H9 (cell line): ENCODE results near the gene RNF212. TPM values are rescaled to one million over a fixed set of nuclear protein-coding genes. Genes with fewer than 3 reads are reported as not detected.

Source experiments
- DNase-seq: peaks from one replicate; pipeline ENCODE4 v3.0.0-alpha.2; 2017
- H2AFZ ChIP-seq: one replicate; pipeline ENCODE4 v1.6.1; 2013; ENCODE audit warnings: mild to moderate bottlenecking, low read length, control low read depth, moderate library complexity
- H2AK5ac ChIP-seq: 2 replicates; pipeline ENCODE4 v1.6.1; 2013; ENCODE audit warnings: low read length, control low read depth, mixed read lengths; ENCODE audit not compliant: insufficient read length
- H2BK120ac ChIP-seq: one replicate; pipeline ENCODE4 v1.6.1; 2013; ENCODE audit warnings: low read depth, mild to moderate bottlenecking, low read length, control low read depth, inconsistent platforms; ENCODE audit not compliant: poor library complexity, severe bottlenecking
- H2BK12ac ChIP-seq: 2 replicates; pipeline ENCODE4 v1.6.1; 2013; ENCODE audit warnings: low read length, control low read depth, mixed read lengths, low read depth; ENCODE audit not compliant: insufficient read length
- H2BK15ac ChIP-seq: 2 replicates; pipeline ENCODE4 v1.6.1; 2013; ENCODE audit warnings: low read depth, low read length, control low read depth
- H2BK20ac ChIP-seq: one replicate; pipeline ENCODE4 v1.6.1; 2013; ENCODE audit warnings: low read depth, mild to moderate bottlenecking, low read length, control low read depth, inconsistent platforms; ENCODE audit not compliant: poor library complexity, severe bottlenecking
- H2BK5ac ChIP-seq: 2 replicates; pipeline ENCODE4 v1.6.1; 2013; ENCODE audit warnings: low read length, control low read depth, mixed read lengths; ENCODE audit not compliant: insufficient read length
- H3K14ac ChIP-seq: 2 replicates; pipeline ENCODE4 v1.6.1; 2013; ENCODE audit warnings: low read length, control low read depth; ENCODE audit not compliant: insufficient read depth
- H3K18ac ChIP-seq: 2 replicates; pipeline ENCODE4 v1.6.1; 2013; ENCODE audit warnings: low read depth, mild to moderate bottlenecking, mixed read lengths, low read length, control low read depth; ENCODE audit not compliant: insufficient read length
- H3K23ac ChIP-seq: 2 replicates; pipeline ENCODE4 v1.6.1; 2013; ENCODE audit warnings: low read length, control low read depth, mixed read lengths, low read depth; ENCODE audit not compliant: insufficient read length
- H3K23me2 ChIP-seq: 2 replicates; pipeline ENCODE4 v1.6.1; 2013; ENCODE audit warnings: low read depth, mild to moderate bottlenecking, mixed read lengths, low read length, control low read depth; ENCODE audit not compliant: insufficient read length, poor library complexity, severe bottlenecking
- H3K27ac ChIP-seq: 2 replicates; pipeline ENCODE4 v1.5.1; 2013; ENCODE audit warnings: low read length, control low read depth, mixed read lengths, low read depth; ENCODE audit not compliant: insufficient read length
- H3K27me3 ChIP-seq: 2 replicates; pipeline ENCODE4 v1.6.1; 2013; ENCODE audit warnings: low read length, control low read depth, inconsistent platforms; ENCODE audit not compliant: insufficient read depth
- H3K4ac ChIP-seq: 2 replicates; pipeline ENCODE4 v1.6.1; 2013; ENCODE audit warnings: low read depth, mild to moderate bottlenecking, control low read depth, inconsistent platforms, low read length, moderate library complexity
- H3K4me1 ChIP-seq: 2 replicates; pipeline ENCODE4 v1.6.1; 2013; ENCODE audit warnings: low read length, control low read depth, inconsistent platforms; ENCODE audit not compliant: insufficient read depth
- H3K4me2 ChIP-seq: 2 replicates; pipeline ENCODE4 v1.6.1; 2013; ENCODE audit warnings: low read length, control low read depth, mixed read lengths; ENCODE audit not compliant: insufficient read length, insufficient read depth
- H3K56ac ChIP-seq: 2 replicates; pipeline ENCODE4 v1.6.1; 2013; ENCODE audit warnings: low read depth, mild to moderate bottlenecking, mixed read lengths, low read length, control low read depth; ENCODE audit not compliant: insufficient read length
- H3K79me1 ChIP-seq: 2 replicates; pipeline ENCODE4 v1.6.1; 2013; ENCODE audit warnings: low read depth, mild to moderate bottlenecking, moderate library complexity, low read length, control low read depth, inconsistent platforms; ENCODE audit not compliant: insufficient read depth, poor library complexity, severe bottlenecking
- H3K79me2 ChIP-seq: 2 replicates; pipeline ENCODE4 v1.6.1; 2013; ENCODE audit warnings: low read length, control low read depth, inconsistent platforms; ENCODE audit not compliant: insufficient read depth
- H3K9ac ChIP-seq: 2 replicates; pipeline ENCODE4 v1.6.1; 2013; ENCODE audit warnings: low read length, control low read depth, mixed read lengths; ENCODE audit not compliant: insufficient read length; ENCODE audit errors: extremely low read depth
- H3K9me3 ChIP-seq: one replicate; pipeline ENCODE4 v1.6.1; 2013; ENCODE audit warnings: low read depth, low read length, inconsistent platforms; ENCODE audit not compliant: control insufficient read depth
- H3T11ph ChIP-seq: one replicate; pipeline ENCODE4 v1.6.1; 2013; ENCODE audit warnings: mild to moderate bottlenecking, low read length, control low read depth, inconsistent platforms
- H4K20me1 ChIP-seq: one replicate; pipeline ENCODE4 v1.6.1; 2013; ENCODE audit not compliant: control insufficient read depth, insufficient read length, insufficient read depth
- H4K5ac ChIP-seq: 2 replicates; pipeline ENCODE4 v1.6.1; 2013; ENCODE audit warnings: low read depth, mild to moderate bottlenecking, mixed read lengths, low read length, control low read depth; ENCODE audit not compliant: insufficient read length
- H4K8ac ChIP-seq: replicated peaks from 2 replicates; pipeline ENCODE4 v1.6.1; 2013; ENCODE audit warnings: low read length, control low read depth, mixed read lengths, low read depth; ENCODE audit not compliant: insufficient read length
- H4K91ac ChIP-seq: 2 replicates; pipeline ENCODE4 v1.6.1; 2013; ENCODE audit warnings: low read depth, mild to moderate bottlenecking, moderate library complexity, mixed read lengths, low read length, control low read depth; ENCODE audit not compliant: insufficient read length
- H3K27ac Mint-ChIP-seq, 3 experiments: 2 replicates in 2 of 3; 3 replicates in 1 of 3; pipeline ENCODE4 v1.8.0; 2020 to 2021; ENCODE audit warnings: mixed read lengths in 3 of 3, mild to moderate bottlenecking in 1 of 3, moderate library complexity in 1 of 3
- H3K27me3 Mint-ChIP-seq: 2 replicates; pipeline ENCODE4 v1.8.0; 2021; ENCODE audit warnings: low read depth, mild to moderate bottlenecking, moderate library complexity, mixed read lengths
- H3K36me3 Mint-ChIP-seq, 3 experiments: 2 replicates in 2 of 3; 3 replicates in 1 of 3; pipeline ENCODE4 v1.8.0; 2020 to 2021; ENCODE audit warnings: low read depth in 3 of 3, mixed read lengths in 3 of 3; ENCODE audit not compliant: insufficient read depth in 1 of 3
- H3K4me1 Mint-ChIP-seq, 2 experiments: 2 replicates each; pipeline ENCODE4 v1.8.0; 2020; ENCODE audit warnings: mixed read lengths in 2 of 2
- H3K4me3 Mint-ChIP-seq, 2 experiments: 2 replicates in 1 of 2; 3 replicates in 1 of 2; pipeline ENCODE4 v1.8.0; 2020 to 2021; ENCODE audit warnings: mild to moderate bottlenecking in 2 of 2, mixed read lengths in 2 of 2, moderate library complexity in 1 of 2
- H3K9me3 Mint-ChIP-seq, 2 experiments: 2 replicates in 1 of 2; 3 replicates in 1 of 2; pipeline ENCODE4 v1.8.0; 2020; ENCODE audit warnings: mild to moderate bottlenecking in 2 of 2, mixed read lengths in 2 of 2, moderate library complexity in 1 of 2
- WGBS: extraction: QIAGEN DNeasy Blood & Tissue Kit; methylation state at CpG from one replicate; pipeline ENCODE4 v1.1.7; 2013; ENCODE audit warnings: missing lambda C conversion rate, low lambda C conversion rate, mixed read lengths; ENCODE audit not compliant: insufficient read length; ENCODE audit errors: extremely low coverage; 5-methylcytosine and 5-hydroxymethylcytosine counted together
- total RNA-seq: library from RNA; stranded (reverse); gene quantifications from 2 replicates; pipeline ENCODE4 v1.2.1, GENCODE V29; 2021
- TF ChIP-seq, protein P1 (sequence below): fragments of 200-600 bp; sonication (generic); conservative IDR thresholded peaks from 3 replicates; pipeline ENCODE4 v1.8.0; 2021; ENCODE audit warnings: antibody characterized with exemption, mild to moderate bottlenecking

The RNF212 gene
- total RNA-seq, 1 experiment from 2014 or later = 3.0 TPM

DNA sequence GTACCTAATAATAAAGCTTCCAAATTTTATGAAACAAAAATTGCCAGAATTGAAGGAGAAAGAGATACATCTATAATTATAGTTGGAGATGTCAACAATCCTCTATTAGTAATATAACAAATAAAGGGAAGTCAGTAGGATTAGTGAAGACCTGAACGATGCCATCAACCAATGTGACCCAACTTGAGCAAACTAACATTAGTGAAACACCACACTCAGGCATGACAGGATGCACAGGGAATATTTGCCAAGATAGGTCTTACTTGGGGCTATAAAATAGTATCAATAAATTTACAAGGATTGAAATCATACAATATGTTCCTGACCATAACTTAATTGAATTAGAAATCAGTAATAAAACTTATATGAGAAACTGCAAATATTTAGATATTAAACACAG, 47.0 kb upstream of the RNF212 start:
- Histone ChIP-seq H3K18ac (no peak overlapping the region), H3K9me3 (no peaks in the 10 kb centered on the region), H3K79me2 (no peaks in the 10 kb centered on the region), H3K56ac (no peak overlapping the region), H3T11ph (no peak overlapping the region), H2AK5ac (no peak overlapping the region), H3K23ac (no peak overlapping the region), H3K4me2 (no peak overlapping the region), H2BK20ac (no peak overlapping the region), H2BK120ac (no peak overlapping the region), H4K91ac (no peak overlapping the region), H2BK15ac (no peak overlapping the region), H2BK12ac (no peak overlapping the region), H4K5ac (no peak overlapping the region), H4K8ac (no peak overlapping the region), H3K79me1 (no peaks in the 10 kb centered on the region), H3K4me1 (no peaks in the 10 kb centered on the region), H3K27ac (no peak overlapping the region), H3K4ac (no peak overlapping the region), H4K20me1 (no peaks in the 10 kb centered on the region), H3K14ac (no peak overlapping the region), H2BK5ac (no peak overlapping the region), H3K9ac (no peak overlapping the region), H3K27me3 (no peaks in the 10 kb centered on the region), H2AFZ (no peak overlapping the region), H3K23me2 (no peaks in the 10 kb centered on the region)
- no CpG with 5 or more reads among the region's 1 CpG for WGBS
- DNase-seq = no peak
- H3K36me3 Mint-ChIP-seq = peaks cover 0 to 2% (median 1%) of the 10 kb centered on the region in 3 experiments; a peak in 4 of 7 replicates
- H3K4me1 Mint-ChIP-seq = no peaks in the 10 kb centered on the region
- no peak overlapping the region for H3K4me3 Mint-ChIP-seq
- H3K27ac Mint-ChIP-seq = no peak overlapping the region
- TF ChIP-seq, protein P1, sequence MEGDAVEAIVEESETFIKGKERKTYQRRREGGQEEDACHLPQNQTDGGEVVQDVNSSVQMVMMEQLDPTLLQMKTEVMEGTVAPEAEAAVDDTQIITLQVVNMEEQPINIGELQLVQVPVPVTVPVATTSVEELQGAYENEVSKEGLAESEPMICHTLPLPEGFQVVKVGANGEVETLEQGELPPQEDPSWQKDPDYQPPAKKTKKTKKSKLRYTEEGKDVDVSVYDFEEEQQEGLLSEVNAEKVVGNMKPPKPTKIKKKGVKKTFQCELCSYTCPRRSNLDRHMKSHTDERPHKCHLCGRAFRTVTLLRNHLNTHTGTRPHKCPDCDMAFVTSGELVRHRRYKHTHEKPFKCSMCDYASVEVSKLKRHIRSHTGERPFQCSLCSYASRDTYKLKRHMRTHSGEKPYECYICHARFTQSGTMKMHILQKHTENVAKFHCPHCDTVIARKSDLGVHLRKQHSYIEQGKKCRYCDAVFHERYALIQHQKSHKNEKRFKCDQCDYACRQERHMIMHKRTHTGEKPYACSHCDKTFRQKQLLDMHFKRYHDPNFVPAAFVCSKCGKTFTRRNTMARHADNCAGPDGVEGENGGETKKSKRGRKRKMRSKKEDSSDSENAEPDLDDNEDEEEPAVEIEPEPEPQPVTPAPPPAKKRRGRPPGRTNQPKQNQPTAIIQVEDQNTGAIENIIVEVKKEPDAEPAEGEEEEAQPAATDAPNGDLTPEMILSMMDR = no peak
- H3K27me3 Mint-ChIP-seq = peaks cover 65% of the 10 kb centered on the region
- H3K9me3 Mint-ChIP-seq = peaks cover 24 to 33% of the 10 kb centered on the region in 2 experiments
